ENCODE measurements around the gene RGPD8. TPM values are rescaled to one million over a fixed set of nuclear protein-coding genes. Genes with fewer than 3 reads are reported as not detected.

RGPD8 gene
- total and polyA plus RNA-seq, 2 of the 13 experiments (the other 11 are each of a cell fraction or from before 2014, with no cell fraction given) = 2.3 to 12.8 TPM

DNA sequence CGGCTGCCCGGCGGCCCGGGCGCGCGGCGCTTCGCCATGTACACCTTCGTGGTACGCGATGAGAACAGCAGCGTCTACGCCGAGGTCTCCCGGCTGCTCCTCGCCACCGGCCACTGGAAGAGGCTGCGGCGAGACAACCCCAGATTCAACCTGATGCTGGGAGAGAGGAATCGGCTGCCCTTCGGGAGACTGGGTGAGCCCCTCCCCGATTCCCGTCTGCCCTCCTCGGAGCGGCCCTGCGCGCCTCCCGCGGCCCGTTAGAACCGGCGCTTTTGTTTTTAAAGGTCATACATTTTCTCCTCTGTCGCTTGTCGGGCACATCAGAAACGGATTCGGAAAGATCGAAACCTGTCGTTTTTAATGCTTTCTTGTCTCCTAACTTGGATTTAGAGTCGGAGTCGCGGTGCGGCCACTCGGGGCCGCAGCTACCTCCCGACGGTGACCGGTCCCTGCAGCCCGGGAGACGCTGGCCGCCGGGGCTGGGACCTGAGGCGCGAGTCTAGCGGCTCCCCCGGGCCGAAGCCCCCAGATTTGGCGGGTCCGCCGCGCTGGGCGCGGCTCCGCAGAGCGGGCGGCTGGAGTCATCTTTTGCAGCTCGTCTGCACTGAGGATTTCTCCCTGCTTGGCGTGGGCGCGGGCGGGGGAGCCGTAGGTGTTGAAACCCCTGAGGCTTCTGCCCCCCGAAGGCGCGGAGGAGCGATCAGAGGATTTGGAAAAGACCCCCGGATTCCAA, 49.0 kb upstream of the RGPD8 start (continued):
- TF ChIP-seq PATZ1 (CRISPR knock-in tag; IDR thresholded peaks at IDR 0.05) = peak; percentile 12; the same call in 1 of the 2 replicates
- no peak for TF ChIP-seq ZNF674 (CRISPR knock-in tag; IDR thresholded peaks at IDR 0.05; ENCODE audit: low read depth)
- peak; percentile 55 for TF ChIP-seq GABPB1 (CRISPR knock-in tag; IDR thresholded peaks at IDR 0.05)
- TF ChIP-seq ZNF143 (CRISPR knock-in tag; IDR thresholded peaks at IDR 0.05) = 0 out of 2 replicates have a peak, but pooled peaks have one; percentile 12
- TF ChIP-seq, protein P1, sequence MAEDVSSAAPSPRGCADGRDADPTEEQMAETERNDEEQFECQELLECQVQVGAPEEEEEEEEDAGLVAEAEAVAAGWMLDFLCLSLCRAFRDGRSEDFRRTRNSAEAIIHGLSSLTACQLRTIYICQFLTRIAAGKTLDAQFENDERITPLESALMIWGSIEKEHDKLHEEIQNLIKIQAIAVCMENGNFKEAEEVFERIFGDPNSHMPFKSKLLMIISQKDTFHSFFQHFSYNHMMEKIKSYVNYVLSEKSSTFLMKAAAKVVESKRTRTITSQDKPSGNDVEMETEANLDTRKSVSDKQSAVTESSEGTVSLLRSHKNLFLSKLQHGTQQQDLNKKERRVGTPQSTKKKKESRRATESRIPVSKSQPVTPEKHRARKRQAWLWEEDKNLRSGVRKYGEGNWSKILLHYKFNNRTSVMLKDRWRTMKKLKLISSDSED (CRISPR knock-in tag; IDR thresholded peaks at IDR 0.05) = no peak
- TF ChIP-seq, protein P2, sequence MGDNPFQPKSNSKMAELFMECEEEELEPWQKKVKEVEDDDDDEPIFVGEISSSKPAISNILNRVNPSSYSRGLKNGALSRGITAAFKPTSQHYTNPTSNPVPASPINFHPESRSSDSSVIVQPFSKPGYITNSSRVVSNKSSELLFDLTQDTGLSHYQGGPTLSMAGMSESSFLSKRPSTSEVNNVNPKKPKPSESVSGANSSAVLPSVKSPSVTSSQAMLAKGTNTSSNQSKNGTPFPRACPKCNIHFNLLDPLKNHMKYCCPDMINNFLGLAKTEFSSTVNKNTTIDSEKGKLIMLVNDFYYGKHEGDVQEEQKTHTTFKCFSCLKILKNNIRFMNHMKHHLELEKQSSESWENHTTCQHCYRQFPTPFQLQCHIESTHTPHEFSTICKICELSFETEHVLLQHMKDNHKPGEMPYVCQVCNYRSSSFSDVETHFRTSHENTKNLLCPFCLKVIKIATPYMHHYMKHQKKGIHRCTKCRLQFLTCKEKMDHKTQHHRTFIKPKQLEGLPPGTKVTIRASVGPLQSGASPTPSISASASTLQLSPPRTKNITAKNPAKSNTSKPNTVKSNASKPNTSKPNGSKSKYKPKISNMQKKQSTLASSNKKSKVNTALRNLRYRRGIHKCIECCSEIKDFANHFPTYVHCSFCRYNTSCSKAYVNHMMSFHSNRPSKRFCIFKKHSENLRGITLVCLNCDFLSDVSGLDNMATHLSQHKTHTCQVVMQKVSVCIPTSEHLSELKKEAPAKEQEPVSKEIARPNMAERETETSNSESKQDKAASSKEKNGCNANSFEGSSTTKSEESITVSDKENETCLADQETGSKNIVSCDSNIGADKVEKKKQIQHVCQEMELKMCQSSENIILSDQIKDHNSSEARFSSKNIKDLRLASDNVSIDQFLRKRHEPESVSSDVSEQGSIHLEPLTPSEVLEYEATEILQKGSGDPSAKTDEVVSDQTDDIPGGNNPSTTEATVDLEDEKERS (CRISPR knock-in tag; IDR thresholded peaks at IDR 0.05) = no peak
- no peak for TF ChIP-seq ZNF75D (CRISPR knock-in tag; IDR thresholded peaks at IDR 0.05; ENCODE audit: borderline replicate concordance)
- TF ChIP-seq MBNL3 (CRISPR knock-in tag; conservative IDR thresholded peaks at IDR 0.05) = no peak
- no peak for TF ChIP-seq MAFF (IDR thresholded peaks at IDR 0.05; ENCODE audit: low read depth, low read length)
- TF ChIP-seq, protein P3, sequence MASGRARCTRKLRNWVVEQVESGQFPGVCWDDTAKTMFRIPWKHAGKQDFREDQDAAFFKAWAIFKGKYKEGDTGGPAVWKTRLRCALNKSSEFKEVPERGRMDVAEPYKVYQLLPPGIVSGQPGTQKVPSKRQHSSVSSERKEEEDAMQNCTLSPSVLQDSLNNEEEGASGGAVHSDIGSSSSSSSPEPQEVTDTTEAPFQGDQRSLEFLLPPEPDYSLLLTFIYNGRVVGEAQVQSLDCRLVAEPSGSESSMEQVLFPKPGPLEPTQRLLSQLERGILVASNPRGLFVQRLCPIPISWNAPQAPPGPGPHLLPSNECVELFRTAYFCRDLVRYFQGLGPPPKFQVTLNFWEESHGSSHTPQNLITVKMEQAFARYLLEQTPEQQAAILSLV (CRISPR knock-in tag; IDR thresholded peaks at IDR 0.05; ENCODE audit: borderline replicate concordance) = no peak
- TF ChIP-seq, protein P4, sequence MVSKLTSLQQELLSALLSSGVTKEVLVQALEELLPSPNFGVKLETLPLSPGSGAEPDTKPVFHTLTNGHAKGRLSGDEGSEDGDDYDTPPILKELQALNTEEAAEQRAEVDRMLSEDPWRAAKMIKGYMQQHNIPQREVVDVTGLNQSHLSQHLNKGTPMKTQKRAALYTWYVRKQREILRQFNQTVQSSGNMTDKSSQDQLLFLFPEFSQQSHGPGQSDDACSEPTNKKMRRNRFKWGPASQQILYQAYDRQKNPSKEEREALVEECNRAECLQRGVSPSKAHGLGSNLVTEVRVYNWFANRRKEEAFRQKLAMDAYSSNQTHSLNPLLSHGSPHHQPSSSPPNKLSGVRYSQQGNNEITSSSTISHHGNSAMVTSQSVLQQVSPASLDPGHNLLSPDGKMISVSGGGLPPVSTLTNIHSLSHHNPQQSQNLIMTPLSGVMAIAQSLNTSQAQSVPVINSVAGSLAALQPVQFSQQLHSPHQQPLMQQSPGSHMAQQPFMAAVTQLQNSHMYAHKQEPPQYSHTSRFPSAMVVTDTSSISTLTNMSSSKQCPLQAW (CRISPR knock-in tag; IDR thresholded peaks at IDR 0.05) = 0 out of 2 replicates have a peak, but pooled peaks have one; percentile 26
- TF ChIP-seq, protein P5, sequence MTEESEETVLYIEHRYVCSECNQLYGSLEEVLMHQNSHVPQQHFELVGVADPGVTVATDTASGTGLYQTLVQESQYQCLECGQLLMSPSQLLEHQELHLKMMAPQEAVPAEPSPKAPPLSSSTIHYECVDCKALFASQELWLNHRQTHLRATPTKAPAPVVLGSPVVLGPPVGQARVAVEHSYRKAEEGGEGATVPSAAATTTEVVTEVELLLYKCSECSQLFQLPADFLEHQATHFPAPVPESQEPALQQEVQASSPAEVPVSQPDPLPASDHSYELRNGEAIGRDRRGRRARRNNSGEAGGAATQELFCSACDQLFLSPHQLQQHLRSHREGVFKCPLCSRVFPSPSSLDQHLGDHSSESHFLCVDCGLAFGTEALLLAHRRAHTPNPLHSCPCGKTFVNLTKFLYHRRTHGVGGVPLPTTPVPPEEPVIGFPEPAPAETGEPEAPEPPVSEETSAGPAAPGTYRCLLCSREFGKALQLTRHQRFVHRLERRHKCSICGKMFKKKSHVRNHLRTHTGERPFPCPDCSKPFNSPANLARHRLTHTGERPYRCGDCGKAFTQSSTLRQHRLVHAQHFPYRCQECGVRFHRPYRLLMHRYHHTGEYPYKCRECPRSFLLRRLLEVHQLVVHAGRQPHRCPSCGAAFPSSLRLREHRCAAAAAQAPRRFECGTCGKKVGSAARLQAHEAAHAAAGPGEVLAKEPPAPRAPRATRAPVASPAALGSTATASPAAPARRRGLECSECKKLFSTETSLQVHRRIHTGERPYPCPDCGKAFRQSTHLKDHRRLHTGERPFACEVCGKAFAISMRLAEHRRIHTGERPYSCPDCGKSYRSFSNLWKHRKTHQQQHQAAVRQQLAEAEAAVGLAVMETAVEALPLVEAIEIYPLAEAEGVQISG (CRISPR knock-in tag; IDR thresholded peaks at IDR 0.05) = peak; percentile 66; the same call in 1 of the 2 replicates
- no peak for TF ChIP-seq SMARCC2 (IDR thresholded peaks at IDR 0.05)
- TF ChIP-seq DNMT3B (CRISPR knock-in tag; conservative IDR thresholded peaks at IDR 0.05) = no peak; the same call in 1 of the 2 replicates
- TF ChIP-seq NRL (CRISPR knock-in tag; IDR thresholded peaks at IDR 0.05; ENCODE audit: borderline replicate concordance) = no peak
- TF ChIP-seq YEATS4 (CRISPR knock-in tag; IDR thresholded peaks at IDR 0.05; ENCODE audit: borderline replicate concordance) = peak; percentile 60; the same call in 1 of the 2 replicates

Data from HepG2 (cell line).